Heart right ventricle (tissue), 16 donors: ENCODE measurements around the gene PRSS8. TPM values are rescaled to one million over a fixed set of nuclear protein-coding genes. Genes with fewer than 3 reads are reported as not detected.

Source experiments
- ATAC-seq, 8 donors: fragments of 200-7000 bp; cut with Tn5 transposase; one replicate each; pipeline ENCODE4 v1.9.1; 2020; ENCODE audit warnings: mild to moderate bottlenecking in 8 of 8, moderate library complexity in 8 of 8, moderate number of reproducible peaks in 1 of 8
- DNase-seq, 2 donors: peaks; one replicate each; pipeline ENCODE4 v3.0.0-alpha.2; 2020
- H3K27ac ChIP-seq, 10 donors: fragments of 200-600 bp; sonication (generic) in 2 of 10; one replicate each; pipeline versions ENCODE4 v1.5.0 to v1.8.0; 2020 to 2022; ENCODE audit warnings: mild to moderate bottlenecking in 3 of 10
- H3K27me3 ChIP-seq, 7 donors: fragments of 200-600 bp; one replicate each; pipeline ENCODE4 v1.8.0; 2021 to 2022; ENCODE audit warnings: mild to moderate bottlenecking in 2 of 7
- H3K36me3 ChIP-seq, 9 donors: fragments of 200-600 bp; sonication (generic) in 1 of 9; one replicate each; pipeline versions ENCODE4 v1.5.0 to v1.8.0; 2020 to 2022; ENCODE audit warnings: mild to moderate bottlenecking in 2 of 9
- H3K4me1 ChIP-seq, 9 donors: fragments of 200-600 bp; sonication (generic) in 1 of 9; one replicate each; pipeline versions ENCODE4 v1.5.0 to v1.8.0; 2020 to 2022; ENCODE audit warnings: mild to moderate bottlenecking in 4 of 9
- H3K4me3 ChIP-seq, 10 donors: fragments of 200-600 bp; sonication (generic) in 2 of 10; one replicate each; pipeline versions ENCODE4 v1.5.0 to v1.8.0; 2020 to 2022; ENCODE audit warnings: mild to moderate bottlenecking in 7 of 10, moderate library complexity in 2 of 10
- H3K9me3 ChIP-seq, 11 donors: fragments of 200-600 bp in 10 of 11; sonication (generic) in 2 of 11; one replicate each; pipeline versions ENCODE4 v1.5.0 to v1.8.0; 2013 to 2022; ENCODE audit warnings: mild to moderate bottlenecking in 2 of 11, control low read depth in 1 of 11, moderate library complexity in 1 of 11
- CTCF ChIP-seq, 9 donors: fragments of 200-600 bp; sonication (generic) in 2 of 9; IDR thresholded peaks; one replicate each; pipeline versions ENCODE4 v1.5.0 to v1.8.0; 2021 to 2022; ENCODE audit warnings: antibody characterized with exemption in 9 of 9, mild to moderate bottlenecking in 5 of 9, moderate library complexity in 1 of 9
- WGBS, 2 donors: extraction: QIAGEN DNeasy Blood & Tissue Kit; methylation state at CpG; one replicate each; pipeline ENCODE4 v1.1.7; 2013; ENCODE audit warnings: inconsistent platforms in 1 of 2; 5-methylcytosine and 5-hydroxymethylcytosine counted together
- intact Hi-C, 10 donors: fragments of 100-400 bp; cut with DNase I; formaldehyde crosslinking; loops; one replicate each; pipeline versions ENCODE4 v1.11.1 to v1.14.2; 2022
- polyA plus RNA-seq, 2 donors: library from polyadenylated mRNA; stranded (reverse); fragments of 200-250 nt; gene quantifications; one replicate each; pipeline ENCODE4 v1.2.3, GENCODE V29; 2013
- total RNA-seq, 10 donors: library from RNA; stranded (reverse); fragmentation: NEBNext Ultra II Directional in 3 of 10; extraction: Animal tissue kit (Norgen Biotek cat#: 25700) in 3 of 10; gene quantifications; one replicate each; pipeline versions ENCODE4 v1.2.1 to v1.2.4, GENCODE V29; 2021 to 2023
- donor health status: Arrhythmogenic right ventricular cardiomyopathy.
- donor health status: ischemic (EF 13 %, LVEDD 7.1; RV severe dilation, severe dysfunction).
- donor health status: healthy with polysubstance abuse.
- donor health status: DM: no; HTN: yes; CAD: no.
- donor health status: DM: no; HTN: no; CAD: no.
- donor health status: ischemic (EF 25% LVEDD 6.9; RV normal size, moderate dysfunction).
- donor health status: ischemic (EF 25% LVEDD 5.7; RV mildly dilated, moderate dysfunction).
- donor health status: healthy.
- donor health status: DM: yes; HTN: yes; CAD: no.
- donor health status: Ischemic cardiomyopathy.
- donor health status: ischemic (EF 35%, LVEDD 5.7; RV mildly dilated, moderate dysfunction).
- donor health status: nonischemic (EF 11% LVEDD 7.7; RV severe dilation, severe dysfunction).
- donor health status: DM: yes; HTN: yes; CAD: no.
- donor health status: PGD.
- donor health status: ischemic (EF 29% LVEDD 5.4; RV normal size, mild dysfunction).
- donor health status: nonischemic (EF 23%, LVEDD 6.1; RV moderate dilation, normal function).

The PRSS8 gene
- total and polyA plus RNA-seq, 12 donors, result 0.09 to 0.57 (median 0.16) TPM; not detected in 7

- Histone ChIP-seq H3K27ac (no peak overlapping the region), H3K9me3 (no peaks in the 10 kb centered on the region), H3K36me3 (peaks cover 0 to 100% (median 29%) of the 10 kb centered on the region in 9 donors), H3K27me3 (no peaks in the 10 kb centered on the region), H3K4me1 (peaks cover 0 to 16% (median 6%) of the 10 kb centered on the region in 9 donors), H3K4me3 (no peak overlapping the region)
- intact Hi-C loops, result loop anchor here in 1 of 10 donors (10.0 kb wide), 1 partner anchor 99 kb away; the partner anchor contains the start of gene HSD3B7
- DNase-seq (no peak), ATAC-seq (no peak)
- 83 to 91% methylated on average over 13 of the region's 13 CpGs for WGBS, 2 donors
- no peak for TF ChIP-seq CTCF (IDR thresholded peaks at IDR 0.05)
Measured at GRCh38 chr16:31083981-31084380, 51.5 kb downstream of the PRSS8 start.

- 57 to 73% methylated on average over 5 of the region's 5 CpGs for WGBS, 2 donors
- no peaks in the 10 kb centered on the region for H3K27me3 ChIP-seq
- H3K36me3 ChIP-seq, result peaks cover 0 to 100% (median 34%) of the 10 kb centered on the region in 9 donors
- H3K27ac ChIP-seq, result no peak overlapping the region
- no peak for DNase-seq
- no peaks in the 10 kb centered on the region for H3K9me3 ChIP-seq
- no peak overlapping the region for H3K4me3 ChIP-seq
- peaks cover 0 to 16% (median 6%) of the 10 kb centered on the region in 9 donors for H3K4me1 ChIP-seq
- no peak for ATAC-seq
- TF ChIP-seq CTCF (IDR thresholded peaks at IDR 0.05), result no peak
- intact Hi-C loops, result loop anchor here in 1 of 10 donors (10.0 kb wide), 1 partner anchor 99 kb away; the partner anchor contains the start of gene HSD3B7
Measured at GRCh38 chr16:31083556-31083955, 52.0 kb downstream of the PRSS8 start.

- TF ChIP-seq CTCF (IDR thresholded peaks at IDR 0.05), result no peak
- peaks cover 0 to 16% (median 6%) of the 10 kb centered on the region in 9 donors for H3K4me1 ChIP-seq
- no peaks in the 10 kb centered on the region for H3K9me3 ChIP-seq
- ATAC-seq (no peak), DNase-seq (no peak)
- 67 to 72% methylated on average over 9 of the region's 9 CpGs for WGBS, 2 donors
- intact Hi-C loops, result loop anchor here in 1 of 10 donors (10.0 kb wide), 1 partner anchor 98 kb away; the partner anchor contains the start of gene HSD3B7
- peaks cover 0 to 100% (median 38%) of the 10 kb centered on the region in 9 donors for H3K36me3 ChIP-seq
- H3K27ac ChIP-seq, result no peak overlapping the region
- H3K4me3 ChIP-seq, result no peak overlapping the region
- no peaks in the 10 kb centered on the region for H3K27me3 ChIP-seq
Measured at GRCh38 chr16:31083081-31083480, 52.4 kb downstream of the PRSS8 start.

- Histone ChIP-seq H3K36me3 (peaks cover 0 to 100% (median 44%) of the 10 kb centered on the region in 9 donors), H3K4me1 (peaks cover 0 to 16% (median 6%) of the 10 kb centered on the region in 9 donors), H3K27me3 (no peaks in the 10 kb centered on the region), H3K4me3 (no peak overlapping the region), H3K9me3 (no peaks in the 10 kb centered on the region), H3K27ac (no peak overlapping the region)
- ATAC-seq (no peak), DNase-seq (no peak)
- intact Hi-C loops, result loop anchor here in 1 of 10 donors (10.0 kb wide), 1 partner anchor 98 kb away; the partner anchor contains the start of gene HSD3B7
- no peak for TF ChIP-seq CTCF (IDR thresholded peaks at IDR 0.05)
- WGBS, 2 donors, result 73 to 76% methylated on average over 14 of the region's 14 CpGs
Measured at GRCh38 chr16:31082368-31083045, 53.0 kb downstream of the PRSS8 start.

Other genes starting within 250 kb of the PRSS8 start
- 10 to 100 TPM; 24.2 to 31.3 (median 27.0) TPM for gene BCL7C, start 241.7 kb downstream of the PRSS8 start, total RNA-seq
- gene BCL7C, start 241.7 kb downstream of the PRSS8 start, polyA plus RNA-seq, result 10 to 100 TPM; 30.5 to 68.8 TPM
- 10 to 100 TPM in 9 of 10 donors, 1 to 10 TPM in 1; 8.6 to 28.2 (median 19.9) TPM for gene CTF1, start 239.1 kb downstream of the PRSS8 start, total RNA-seq
- 10 to 100 TPM in 1 of 2 donors, 1 to 10 TPM in 1; 6.5 to 10.4 TPM for gene CTF1, start 239.1 kb downstream of the PRSS8 start, polyA plus RNA-seq
- 1 to 10 TPM; 4.1 to 8.7 (median 5.8) TPM for gene FBXL19, start 212.2 kb downstream of the PRSS8 start, total RNA-seq
- gene FBXL19, start 212.2 kb downstream of the PRSS8 start, polyA plus RNA-seq, result 10 to 100 TPM in 1 of 2 donors, 1 to 10 TPM in 1; 5.4 to 14.1 TPM
- 10 to 100 TPM in 8 of 10 donors, 1 to 10 TPM in 2; 7.8 to 19.8 (median 11.4) TPM for gene ORAI3, start 186.7 kb downstream of the PRSS8 start, total RNA-seq
- gene ORAI3, start 186.7 kb downstream of the PRSS8 start, polyA plus RNA-seq, result 10 to 100 TPM; 10.1 to 15.4 TPM
- 10 to 100 TPM in 2 of 10 donors, 1 to 10 TPM in 8; 7.5 to 11.4 (median 9.2) TPM for gene SETD1A, start 178.0 kb downstream of the PRSS8 start, total RNA-seq
- 10 to 100 TPM in 1 of 2 donors, 1 to 10 TPM in 1; 5.8 to 11.2 TPM for gene SETD1A, start 178.0 kb downstream of the PRSS8 start, polyA plus RNA-seq
- 10 to 100 TPM in 1 of 10 donors, 1 to 10 TPM in 9; 3.3 to 13.3 (median 5.3) TPM for gene HSD3B7, start 150.5 kb downstream of the PRSS8 start, total RNA-seq
- 10 to 100 TPM in 1 of 2 donors, 1 to 10 TPM in 1; 6.8 to 12.2 TPM for gene HSD3B7, start 150.5 kb downstream of the PRSS8 start, polyA plus RNA-seq
- gene STX1B, start 125.1 kb downstream of the PRSS8 start, total RNA-seq, result 1 to 10 TPM in 6 of 10 donors, under 1 TPM in 4; 0.20 to 2.3 (median 1.1) TPM
- under 1 TPM; 0.07 to 0.29 TPM for gene STX1B, start 125.1 kb downstream of the PRSS8 start, polyA plus RNA-seq
- 10 to 100 TPM; 31.8 to 53.8 (median 38.6) TPM for gene STX4, start 102.2 kb downstream of the PRSS8 start, total RNA-seq
- gene STX4, start 102.2 kb downstream of the PRSS8 start, polyA plus RNA-seq, result 10 to 100 TPM; 76.9 to 89.2 TPM
- gene ZNF668, start 61.5 kb downstream of the PRSS8 start, total RNA-seq, result 1 to 10 TPM; 3.6 to 8.2 (median 4.5) TPM
- 1 to 10 TPM; 7.2 to 7.6 TPM for gene ZNF668, start 61.5 kb downstream of the PRSS8 start, polyA plus RNA-seq
- gene ZNF646, start 61.3 kb downstream of the PRSS8 start, total RNA-seq, result 10 to 100 TPM in 3 of 10 donors, 1 to 10 TPM in 7; 7.5 to 12.0 (median 8.7) TPM
- 1 to 10 TPM; 2.7 to 7.6 TPM for gene ZNF646, start 61.3 kb downstream of the PRSS8 start, polyA plus RNA-seq
- gene PRSS53, start 46.8 kb downstream of the PRSS8 start, total RNA-seq, result 1 to 10 TPM in 1 of 10 donors, under 1 TPM in 9; 0.21 to 1.4 (median 0.50) TPM
- 1 to 10 TPM in 1 of 2 donors, under 1 TPM in 1; 0.46 to 2.9 TPM for gene PRSS53, start 46.8 kb downstream of the PRSS8 start, polyA plus RNA-seq
- gene VKORC1, start 40.9 kb downstream of the PRSS8 start, total RNA-seq, result 10 to 100 TPM; 27.0 to 68.1 (median 31.8) TPM
- gene VKORC1, start 40.9 kb downstream of the PRSS8 start, polyA plus RNA-seq, result 100 to 1,000 TPM in 1 of 2 donors, 10 to 100 TPM in 1; 46.2 to 139 TPM
- 10 to 100 TPM; 62.8 to 90.9 (median 74.7) TPM for gene BCKDK, start 27.3 kb downstream of the PRSS8 start, total RNA-seq
- 10 to 100 TPM; 26.1 to 57.2 TPM for gene BCKDK, start 27.3 kb downstream of the PRSS8 start, polyA plus RNA-seq
- 10 to 100 TPM; 51.9 to 79.9 (median 66.0) TPM for gene KAT8, start 18.1 kb downstream of the PRSS8 start, total RNA-seq
- gene KAT8, start 18.1 kb downstream of the PRSS8 start, polyA plus RNA-seq, result 100 to 1,000 TPM in 1 of 2 donors, 10 to 100 TPM in 1; 56.3 to 107 TPM
- 1 to 10 TPM in 6 of 10 donors, under 1 TPM in 4; 0.30 to 3.1 (median 1.3) TPM for gene PRSS36, start 14.3 kb upstream of the PRSS8 start, total RNA-seq
- gene PRSS36, start 14.3 kb upstream of the PRSS8 start, polyA plus RNA-seq, result 1 to 10 TPM; 1.2 to 3.4 TPM
- gene FUS, start 44.4 kb upstream of the PRSS8 start, total RNA-seq, result 100 to 1,000 TPM; 127 to 174 (median 140) TPM
- gene FUS, start 44.4 kb upstream of the PRSS8 start, polyA plus RNA-seq, result 100 to 1,000 TPM; 116 to 240 TPM
- gene PYCARD, start 67.0 kb upstream of the PRSS8 start, total RNA-seq, result 10 to 100 TPM in 2 of 10 donors, 1 to 10 TPM in 8; 1.7 to 26.1 (median 2.8) TPM
- 10 to 100 TPM in 1 of 2 donors, 1 to 10 TPM in 1; 8.3 to 13.9 TPM for gene PYCARD, start 67.0 kb upstream of the PRSS8 start, polyA plus RNA-seq
- 1 to 10 TPM in 6 of 10 donors, under 1 TPM in 4; 0.61 to 4.8 (median 1.2) TPM for gene TRIM72, start 78.4 kb upstream of the PRSS8 start, total RNA-seq
- gene TRIM72, start 78.4 kb upstream of the PRSS8 start, polyA plus RNA-seq, result 1 to 10 TPM in 1 of 2 donors, under 1 TPM in 1; 0.51 to 1.2 TPM
- gene PYDC1, start 81.4 kb upstream of the PRSS8 start, total RNA-seq, result not detected
- gene PYDC1, start 81.4 kb upstream of the PRSS8 start, polyA plus RNA-seq, result not detected
- gene ITGAM, start 124.2 kb upstream of the PRSS8 start, total RNA-seq, result 10 to 100 TPM in 2 of 10 donors, 1 to 10 TPM in 8; 1.2 to 24.1 (median 3.2) TPM
- gene ITGAM, start 124.2 kb upstream of the PRSS8 start, polyA plus RNA-seq, result 1 to 10 TPM; 1.8 to 3.4 TPM
- 10 to 100 TPM in 1 of 10 donors, 1 to 10 TPM in 7, under 1 TPM in 2; 0.79 to 18.5 (median 2.2) TPM for gene ITGAX, start 219.4 kb upstream of the PRSS8 start, total RNA-seq
- gene ITGAX, start 219.4 kb upstream of the PRSS8 start, polyA plus RNA-seq, result 1 to 10 TPM; 1.3 to 1.6 TPM